ENCODE measurements around the gene SLC39A3. TPM values are rescaled to one million over a fixed set of nuclear protein-coding genes. Genes with fewer than 3 reads are reported as not detected.

The SLC39A3 gene
- polyA plus RNA-seq, 3 donors, result 23.8 to 30.3 (median 26.9) TPM

GRCh38 chr19:2699413-2700140 lies 40.2 kb downstream of the SLC39A3 start:
- DNase-seq (ENCODE audit: extremely low read depth in 1 of 11, low read depth in 9 of 11, low spot score in 4 of 11), result no peak

GRCh38 chr19:2694196-2694595 lies 45.6 kb downstream of the SLC39A3 start:
- DNase-seq (ENCODE audit: extremely low read depth in 1 of 11, low read depth in 9 of 11, low spot score in 4 of 11), result no peak

DNA sequence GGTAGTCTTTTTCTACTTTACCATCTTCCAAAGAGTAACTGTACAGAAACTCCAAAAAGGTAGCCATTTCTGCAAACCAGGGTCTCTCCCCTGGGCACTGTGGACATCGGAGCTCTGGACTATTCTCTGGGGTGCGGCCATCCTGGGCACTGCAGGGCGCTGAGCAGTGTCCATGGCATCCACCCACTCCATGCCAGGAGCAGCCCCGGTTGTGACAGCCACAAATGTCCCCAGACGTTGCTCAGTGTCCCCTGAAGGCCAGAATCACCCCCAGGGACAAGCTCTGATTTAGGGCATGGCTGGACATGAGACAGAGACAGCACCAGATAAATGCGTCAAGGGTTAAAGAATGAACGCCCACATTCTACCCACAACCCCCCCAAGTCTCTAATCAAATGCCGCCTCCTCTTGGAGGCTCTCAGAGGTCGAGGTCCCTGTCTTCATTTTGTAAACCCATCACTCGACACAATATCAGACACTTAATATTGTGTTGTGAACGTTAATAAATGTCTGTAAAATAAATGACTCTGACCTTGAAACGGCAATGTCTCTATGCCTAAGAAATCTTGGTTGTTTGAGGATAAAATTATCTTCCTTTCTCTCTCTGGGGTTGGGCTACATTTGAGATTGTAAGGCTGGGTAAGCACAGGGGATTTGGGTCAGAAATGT lies 46.2 kb downstream of the SLC39A3 start:
- no peak for DNase-seq (ENCODE audit: extremely low read depth in 1 of 11, low read depth in 9 of 11, low spot score in 4 of 11)

DNA sequence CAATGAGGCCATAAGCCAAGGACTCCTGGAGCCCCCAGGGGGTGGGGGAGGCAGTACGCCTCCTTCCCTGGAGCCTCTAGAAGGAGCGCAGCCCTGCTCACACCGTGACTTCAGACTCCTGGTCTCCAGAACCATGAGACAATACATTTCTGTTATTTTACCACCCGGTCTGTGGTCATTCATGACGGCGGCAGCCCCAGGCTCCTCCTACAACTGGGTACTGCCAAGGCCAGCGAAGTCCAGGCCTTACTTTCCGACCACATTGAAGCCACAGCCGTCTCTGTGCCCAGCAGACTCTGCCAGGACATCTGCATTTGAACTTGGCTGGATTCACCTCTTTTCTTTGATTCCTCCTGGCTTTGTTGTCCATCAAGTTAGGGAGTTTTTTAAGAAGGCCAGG lies 47.9 kb downstream of the SLC39A3 start:
- DNase-seq (ENCODE audit: extremely low read depth in 1 of 11, low read depth in 9 of 11, low spot score in 4 of 11), result no peak

DNA sequence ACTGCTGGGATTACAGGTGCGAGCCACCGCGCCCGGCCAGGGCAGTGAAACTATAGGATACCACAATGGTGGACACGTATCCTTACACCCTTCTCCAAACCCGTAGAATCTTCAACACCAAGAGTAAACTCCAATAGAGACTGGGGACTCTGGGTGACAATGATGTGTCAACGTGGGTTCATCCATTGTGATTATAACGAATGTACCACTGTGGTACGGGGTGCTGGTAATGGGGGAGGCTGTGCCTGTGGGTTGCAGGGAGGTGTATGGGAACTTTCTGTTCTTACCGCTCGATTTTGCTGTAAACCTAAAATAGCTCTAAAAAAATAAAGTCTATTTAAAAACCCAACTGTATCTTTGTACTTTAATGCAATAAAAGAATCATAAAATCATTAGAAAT lies 49.0 kb downstream of the SLC39A3 start:
- no peak for DNase-seq (ENCODE audit: extremely low read depth in 1 of 11, low read depth in 9 of 11, low spot score in 4 of 11)

- DNase-seq (ENCODE audit: extremely low read depth in 1 of 11, low read depth in 9 of 11, low spot score in 4 of 11), result no peak
These were observed 53.5 kb downstream of the SLC39A3 start for GRCh38 chr19:2686360-2686759.

GRCh38 chr19:2685204-2685704 lies 54.6 kb downstream of the SLC39A3 start:
- DNase-seq (ENCODE audit: extremely low read depth in 1 of 11, low read depth in 9 of 11, low spot score in 4 of 11), result no peak

GRCh38 chr19:2683430-2684003 lies 56.3 kb downstream of the SLC39A3 start:
- DNase-seq (ENCODE audit: extremely low read depth in 1 of 11, low read depth in 9 of 11, low spot score in 4 of 11), result peak in 1 of 11 donors; percentile 34

Other genes with a start within 250 kb of the SLC39A3 start
- 1 to 10 TPM; 5.1 to 7.2 (median 5.9) TPM for gene GNG7, start 37.3 kb downstream of the SLC39A3 start, polyA plus RNA-seq (ENCODE audit: insufficient read length in 3 of 3)
- gene DIRAS1, start 18.6 kb downstream of the SLC39A3 start, polyA plus RNA-seq (ENCODE audit: insufficient read length in 3 of 3), result 1 to 10 TPM; 2.9 to 3.6 (median 3.5) TPM
- gene SGTA, start 43.3 kb upstream of the SLC39A3 start, polyA plus RNA-seq (ENCODE audit: insufficient read length in 3 of 3), result 10 to 100 TPM; 48.4 to 66.5 (median 62.8) TPM
- 10 to 100 TPM; 44.7 to 59.9 (median 59.8) TPM for gene THOP1, start 45.5 kb upstream of the SLC39A3 start, polyA plus RNA-seq (ENCODE audit: insufficient read length in 3 of 3)
- gene ZNF554, start 79.9 kb upstream of the SLC39A3 start, polyA plus RNA-seq (ENCODE audit: insufficient read length in 3 of 3), result 10 to 100 TPM in 2 of 3 donors, 1 to 10 TPM in 1; 8.3 to 11.3 (median 10.3) TPM
- gene ZNF555, start 101.5 kb upstream of the SLC39A3 start, polyA plus RNA-seq (ENCODE audit: insufficient read length in 3 of 3), result 10 to 100 TPM; 12.5 to 14.1 (median 12.5) TPM
- 1 to 10 TPM in 2 of 3 donors, under 1 TPM in 1; 0.66 to 1.5 (median 1.5) TPM for gene ZNF556, start 127.3 kb upstream of the SLC39A3 start, polyA plus RNA-seq (ENCODE audit: insufficient read length in 3 of 3)
- 1 to 10 TPM; 6.9 to 7.6 (median 7.1) TPM for gene ZNF57, start 160.9 kb upstream of the SLC39A3 start, polyA plus RNA-seq (ENCODE audit: insufficient read length in 3 of 3)
- gene ZNF77, start 205.0 kb upstream of the SLC39A3 start, polyA plus RNA-seq (ENCODE audit: insufficient read length in 3 of 3), result 1 to 10 TPM; 7.6 to 9.0 (median 8.2) TPM
- gene TLE6, start 237.5 kb upstream of the SLC39A3 start, polyA plus RNA-seq (ENCODE audit: insufficient read length in 3 of 3), result 10 to 100 TPM in 1 of 3 donors, 1 to 10 TPM in 2; 8.1 to 10.4 (median 8.3) TPM

Measured in renal cortex interstitium (tissue), 11 donors.